Transverse colon (tissue), 4 donors: ENCODE measurements around the gene CRNN.

Experiments
- EP300 ChIP-seq: sonication (generic); formaldehyde crosslinking; IDR thresholded peaks from one replicate; pipeline ENCODE4 v1.6.1; 2017; ENCODE audit warnings: antibody characterized with exemption, low read depth
- POLR2A ChIP-seq: fragments of 450-650 bp; IDR thresholded peaks from one replicate; pipeline ENCODE4 v1.6.1; 2016; ENCODE audit warnings: antibody characterized with exemption, mild to moderate bottlenecking, moderate library complexity
- POLR2AphosphoS5 ChIP-seq, 3 donors: sonication (generic); formaldehyde crosslinking; IDR thresholded peaks; one replicate each; pipeline ENCODE4 v1.6.1; 2016; ENCODE audit warnings: antibody characterized with exemption in 3 of 3
- TF ChIP-seq, protein P1 (sequence below), 5 experiments: fragments of 200-600 bp in 3 of 5; fragments of 450-650 bp in 2 of 5; sonication (generic) in 3 of 5; IDR thresholded peaks; 1 replicate in 2 of 5; 2 replicates in 3 of 5; pipeline ENCODE4 v1.5.1; 2016 to 2017; ENCODE audit warnings: antibody characterized with exemption in 5 of 5, inconsistent platforms in 3 of 5, mild to moderate bottlenecking in 2 of 5, moderate library complexity in 1 of 5

DNA sequence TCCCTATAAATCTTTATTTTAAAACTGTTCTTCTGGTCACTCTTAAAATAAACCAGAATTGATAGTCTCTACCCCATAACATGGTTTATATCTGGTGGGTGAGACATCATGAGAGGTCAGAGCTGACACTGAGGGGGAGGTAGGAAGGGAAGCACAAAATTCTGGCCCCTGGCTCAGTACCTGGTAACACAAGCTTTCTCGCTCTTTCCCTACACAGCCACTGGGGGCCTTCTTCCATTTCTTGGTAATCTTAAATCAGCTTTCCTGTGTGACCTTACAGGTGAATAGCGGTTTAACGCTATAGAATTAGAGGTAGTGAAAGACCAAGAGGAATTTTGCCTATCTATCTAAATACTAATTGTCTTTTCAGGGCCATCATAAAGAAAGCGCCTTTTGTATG lies 5.4 kb downstream of the CRNN start:
- TF ChIP-seq EP300 (no peak), POLR2A (no peak), POLR2AphosphoS5 (IDR thresholded peaks at IDR 0.05) (no peak)
- TF ChIP-seq, protein P1, sequence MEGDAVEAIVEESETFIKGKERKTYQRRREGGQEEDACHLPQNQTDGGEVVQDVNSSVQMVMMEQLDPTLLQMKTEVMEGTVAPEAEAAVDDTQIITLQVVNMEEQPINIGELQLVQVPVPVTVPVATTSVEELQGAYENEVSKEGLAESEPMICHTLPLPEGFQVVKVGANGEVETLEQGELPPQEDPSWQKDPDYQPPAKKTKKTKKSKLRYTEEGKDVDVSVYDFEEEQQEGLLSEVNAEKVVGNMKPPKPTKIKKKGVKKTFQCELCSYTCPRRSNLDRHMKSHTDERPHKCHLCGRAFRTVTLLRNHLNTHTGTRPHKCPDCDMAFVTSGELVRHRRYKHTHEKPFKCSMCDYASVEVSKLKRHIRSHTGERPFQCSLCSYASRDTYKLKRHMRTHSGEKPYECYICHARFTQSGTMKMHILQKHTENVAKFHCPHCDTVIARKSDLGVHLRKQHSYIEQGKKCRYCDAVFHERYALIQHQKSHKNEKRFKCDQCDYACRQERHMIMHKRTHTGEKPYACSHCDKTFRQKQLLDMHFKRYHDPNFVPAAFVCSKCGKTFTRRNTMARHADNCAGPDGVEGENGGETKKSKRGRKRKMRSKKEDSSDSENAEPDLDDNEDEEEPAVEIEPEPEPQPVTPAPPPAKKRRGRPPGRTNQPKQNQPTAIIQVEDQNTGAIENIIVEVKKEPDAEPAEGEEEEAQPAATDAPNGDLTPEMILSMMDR (IDR thresholded peaks at IDR 0.05), result no peak
